Measurements from ENCODE around the gene CTSS. TPM values are rescaled to one million over a fixed set of nuclear protein-coding genes. Genes with fewer than 3 reads are reported as not detected.
A peak's percentile ranks its signal among the peaks of the same experiment; 100 is the strongest.

Gene CTSS
- total and polyA plus RNA-seq, 2 donors (not counting 1 experiment from before 2014, with no cell fraction given), result 106 to 221 TPM

DNA sequence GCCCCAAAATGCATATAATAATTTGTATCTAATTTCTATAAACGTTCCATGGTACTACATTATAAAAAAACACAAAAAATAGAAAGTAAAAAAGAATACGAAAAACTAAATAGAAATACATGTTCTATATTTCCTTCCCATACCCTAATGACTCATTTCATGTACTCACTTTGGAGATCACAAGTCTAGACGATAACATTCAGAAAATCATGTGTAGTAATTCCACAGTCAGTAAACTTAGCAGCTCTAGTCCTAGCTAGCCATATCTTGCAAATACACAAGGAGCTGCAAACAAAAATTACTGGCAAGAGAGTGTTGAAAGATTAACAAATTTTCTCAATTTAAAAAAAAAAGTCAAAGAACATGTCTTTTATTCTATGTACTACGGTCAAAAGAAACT lies 70.0 kb downstream of the CTSS start:
- TF ChIP-seq, protein P1, sequence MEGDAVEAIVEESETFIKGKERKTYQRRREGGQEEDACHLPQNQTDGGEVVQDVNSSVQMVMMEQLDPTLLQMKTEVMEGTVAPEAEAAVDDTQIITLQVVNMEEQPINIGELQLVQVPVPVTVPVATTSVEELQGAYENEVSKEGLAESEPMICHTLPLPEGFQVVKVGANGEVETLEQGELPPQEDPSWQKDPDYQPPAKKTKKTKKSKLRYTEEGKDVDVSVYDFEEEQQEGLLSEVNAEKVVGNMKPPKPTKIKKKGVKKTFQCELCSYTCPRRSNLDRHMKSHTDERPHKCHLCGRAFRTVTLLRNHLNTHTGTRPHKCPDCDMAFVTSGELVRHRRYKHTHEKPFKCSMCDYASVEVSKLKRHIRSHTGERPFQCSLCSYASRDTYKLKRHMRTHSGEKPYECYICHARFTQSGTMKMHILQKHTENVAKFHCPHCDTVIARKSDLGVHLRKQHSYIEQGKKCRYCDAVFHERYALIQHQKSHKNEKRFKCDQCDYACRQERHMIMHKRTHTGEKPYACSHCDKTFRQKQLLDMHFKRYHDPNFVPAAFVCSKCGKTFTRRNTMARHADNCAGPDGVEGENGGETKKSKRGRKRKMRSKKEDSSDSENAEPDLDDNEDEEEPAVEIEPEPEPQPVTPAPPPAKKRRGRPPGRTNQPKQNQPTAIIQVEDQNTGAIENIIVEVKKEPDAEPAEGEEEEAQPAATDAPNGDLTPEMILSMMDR (IDR thresholded peaks at IDR 0.05), result no peak
- TF ChIP-seq EZH2 (IDR thresholded peaks at IDR 0.05; ENCODE audit: borderline replicate concordance, insufficient read depth, low read depth, low read length, poor library complexity, severe bottlenecking), result no peak
- ATAC-seq (ENCODE audit: low read depth) (no peak), DNase-seq (no peak)
- ChIA-PET POLR2A (no interaction called here), CTCF (interaction anchor here (1.3 kb wide), 1 partner anchor 20 kb away, joined by 3 read pairs; no protein-coding TSS in a partner anchor)
- H3K9me3 ChIP-seq (ENCODE audit: control extremely low read depth in 1 of 3, control insufficient read depth in 2 of 3, insufficient read depth in 1 of 3, low read length in 2 of 3), result no peaks in the 10 kb centered on the region
- H4K20me1 ChIP-seq (ENCODE audit: control insufficient read depth, insufficient read depth, low read length, poor library complexity, severe bottlenecking), result no peaks in the 10 kb centered on the region
- peak overlapping the region; percentile 37 for H3K27ac Mint-ChIP-seq
- peaks cover 5 to 17% of the 10 kb centered on the region in 2 experiments for H3K36me3 ChIP-seq (replicated peaks in 1 of 2; ENCODE audit: control extremely low read depth in 1 of 2, control insufficient read depth in 1 of 2, extremely low read depth in 1 of 2, insufficient read depth in 2 of 2, low read length in 1 of 2)
- peaks cover 13% of the 10 kb centered on the region for H3K79me2 ChIP-seq (ENCODE audit: control insufficient read depth, insufficient read depth, low read length)
- peaks cover 4 to 11% of the 10 kb centered on the region in 2 donors for H3K4me1 ChIP-seq (ENCODE audit: control insufficient read depth in 2 of 2, insufficient read depth in 2 of 2, low read length in 2 of 2)
- no peaks in the 10 kb centered on the region for H3K27me3 ChIP-seq (replicated peaks in 1 of 4; ENCODE audit: control extremely low read depth in 1 of 4, control insufficient read depth in 3 of 4, insufficient read depth in 4 of 4, low read length in 3 of 4)
- no peaks in the 10 kb centered on the region for H3K27me3 Mint-ChIP-seq
- intact Hi-C loops (cut with micrococcal nuclease), result loop anchor here (5.0 kb wide), 1 partner anchor 178 kb away; the partner anchor contains the start of gene FALEC
- H3K9me3 Mint-ChIP-seq (ENCODE audit: insufficient read depth), result no peaks in the 10 kb centered on the region
- H3K9ac ChIP-seq (ENCODE audit: low read length), result no peak overlapping the region
- H3K4me3 Mint-ChIP-seq, result peak overlapping the region; percentile 12
- no peak overlapping the region for H3K4me3 ChIP-seq (ENCODE audit: control extremely low read depth in 1 of 5, extremely low read depth in 1 of 5, insufficient read depth in 1 of 5, low read depth in 2 of 5, low read length in 4 of 5)
- no peak overlapping the region for H3K4me2 ChIP-seq (replicated peaks; ENCODE audit: low read depth, low read length, poor library complexity, severe bottlenecking)
- H3K4me1 Mint-ChIP-seq, result peaks cover 19% of the 10 kb centered on the region
- no peak overlapping the region for H3K27ac ChIP-seq (ENCODE audit: low read length in 2 of 2)
- no peak overlapping the region for H2AFZ ChIP-seq (ENCODE audit: insufficient read depth, low read depth, low read length, poor library complexity, severe bottlenecking)
- no CpG with 5 or more reads among the region's 4 CpGs for WGBS (ENCODE audit: insufficient coverage)

DNA sequence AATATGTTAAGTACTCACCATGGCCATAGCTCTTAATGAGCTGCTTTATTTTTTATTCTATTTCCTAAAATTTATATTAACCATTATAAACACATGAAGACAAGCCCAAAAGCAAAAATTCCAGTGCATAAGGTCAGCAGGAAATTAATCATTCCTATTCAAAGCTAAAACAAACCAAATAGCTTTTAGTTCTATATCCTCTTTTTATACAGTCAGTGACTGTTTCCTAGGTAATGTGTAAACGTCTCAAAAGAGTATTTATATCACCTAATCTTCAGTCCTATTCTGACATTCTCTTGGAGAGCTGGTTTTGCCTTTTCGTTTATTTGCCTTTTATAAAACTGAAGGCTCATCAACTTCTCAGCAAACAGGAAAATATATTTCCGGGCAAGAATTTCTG lies 72.9 kb downstream of the CTSS start:
- H3K4me3 Mint-ChIP-seq, result no peak overlapping the region
- H4K20me1 ChIP-seq (ENCODE audit: control insufficient read depth, insufficient read depth, low read length, poor library complexity, severe bottlenecking), result no peaks in the 10 kb centered on the region
- no peak overlapping the region for H3K4me2 ChIP-seq (replicated peaks; ENCODE audit: low read depth, low read length, poor library complexity, severe bottlenecking)

More for the DNA sequence above, 72.9 kb downstream of the CTSS start:
- H3K79me2 ChIP-seq (ENCODE audit: control insufficient read depth, insufficient read depth, low read length), result peaks cover 11% of the 10 kb centered on the region
- H3K9ac ChIP-seq (ENCODE audit: low read length), result no peak overlapping the region
- ChIA-PET CTCF (interaction anchor here (0.9 to 1.6 kb wide), 2 partner anchors 9 to 132 kb away, joined by 3 to 4 read pairs; no protein-coding TSS in a partner anchor), POLR2A (no interaction called here)
- H3K27ac ChIP-seq (ENCODE audit: low read length in 2 of 2), result no peak overlapping the region
- DNase-seq (no peak), ATAC-seq (ENCODE audit: low read depth) (no peak)
- Mint-ChIP-seq H3K4me1 (peaks cover 17% of the 10 kb centered on the region), H3K27ac (no peak overlapping the region), H3K9me3 (ENCODE audit: insufficient read depth) (no peaks in the 10 kb centered on the region), H3K27me3 (no peaks in the 10 kb centered on the region)
- peaks cover 2 to 8% of the 10 kb centered on the region in 2 donors for H3K4me1 ChIP-seq (ENCODE audit: control insufficient read depth in 2 of 2, insufficient read depth in 2 of 2, low read length in 2 of 2)
- intact Hi-C loops (cut with micrococcal nuclease), result no loop called here
- H3K9me3 ChIP-seq (ENCODE audit: control extremely low read depth in 1 of 3, control insufficient read depth in 2 of 3, insufficient read depth in 1 of 3, low read length in 2 of 3), result no peaks in the 10 kb centered on the region
- H3K4me3 ChIP-seq (ENCODE audit: control extremely low read depth in 1 of 5, extremely low read depth in 1 of 5, insufficient read depth in 1 of 5, low read depth in 2 of 5, low read length in 4 of 5), result no peak overlapping the region
- H3K27me3 ChIP-seq (replicated peaks in 1 of 4; ENCODE audit: control extremely low read depth in 1 of 4, control insufficient read depth in 3 of 4, insufficient read depth in 4 of 4, low read length in 3 of 4), result no peaks in the 10 kb centered on the region
- TF ChIP-seq, protein P1 (IDR thresholded peaks at IDR 0.05), result no peak
- TF ChIP-seq EZH2 (IDR thresholded peaks at IDR 0.05; ENCODE audit: borderline replicate concordance, insufficient read depth, low read depth, low read length, poor library complexity, severe bottlenecking), result no peak
- no CpG with 5 or more reads among the region's 3 CpGs for WGBS (ENCODE audit: insufficient coverage)
- H2AFZ ChIP-seq (ENCODE audit: insufficient read depth, low read depth, low read length, poor library complexity, severe bottlenecking), result no peak overlapping the region
- H3K36me3 ChIP-seq (replicated peaks in 1 of 2; ENCODE audit: control extremely low read depth in 1 of 2, control insufficient read depth in 1 of 2, extremely low read depth in 1 of 2, insufficient read depth in 2 of 2, low read length in 1 of 2), result peaks cover 12 to 17% of the 10 kb centered on the region in 2 experiments

Data from B cell (primary cell).